PC-3 (cell line): Measurements from ENCODE around the gene HYAL4. TPM values are rescaled to one million over a fixed set of nuclear protein-coding genes. Genes with fewer than 3 reads are reported as not detected.

Source experiments
- ATAC-seq: fragments of 200-7000 bp; cut with Tn5 transposase; 2 replicates; pipeline ENCODE4 v1.9.1; 2020; ENCODE audit warnings: mild to moderate bottlenecking, moderate library complexity
- BruUV-seq: library from RNA; stranded (reverse); fragments of 400-500 nt; replicated peaks from 2 replicates; lab custom pipeline; 2021; lab: Mats Ljungman, UMichigan
- CTCF ChIA-PET: fragments of 300-600 bp; sonication (Branson Sonifier 250); formaldehyde crosslinking; loops from one replicate; lab custom pipeline; 2022; ENCODE audit warnings: antibody characterized with exemption; lab: Charles Lee
- POLR2A ChIA-PET: fragments of 300-600 bp; sonication (Branson Sonifier 250); formaldehyde crosslinking; loops from one replicate; lab custom pipeline; 2022; ENCODE audit warnings: antibody characterized with exemption; ENCODE audit not compliant: unreplicated experiment; lab: Charles Lee
- DNase-seq: peaks from one replicate; pipeline ENCODE4 v3.0.0-alpha.2; 2015
- H2AFZ ChIP-seq: fragments of 300-600 bp; sonication (generic); 2 replicates; pipeline ENCODE4 v1.6.0; 2016; ENCODE audit warnings: antibody characterized with exemption, low read length
- H3F3A ChIP-seq: fragments of 300-600 bp; sonication (generic); one replicate; pipeline ENCODE4 v1.6.0; 2017; ENCODE audit warnings: antibody characterized with exemption, low read length, control low read depth, mild to moderate bottlenecking; ENCODE audit not compliant: unreplicated experiment
- H3K27ac ChIP-seq: fragments of 300-600 bp; sonication (generic); 2 replicates; pipeline ENCODE4 v1.5.1; 2016; ENCODE audit warnings: mild to moderate bottlenecking, low read length
- H3K27me3 ChIP-seq: fragments of 300-600 bp; sonication (generic); 2 replicates; pipeline ENCODE4 v1.6.1; 2016; ENCODE audit warnings: low read length, mixed read lengths
- H3K36me3 ChIP-seq: fragments of 300-600 bp; sonication (generic); 2 replicates; pipeline ENCODE4 v1.6.1; 2016; ENCODE audit warnings: low read depth, mixed run types, low read length, mixed read lengths
- H3K4me1 ChIP-seq: fragments of 300-600 bp; sonication (generic); 2 replicates; pipeline ENCODE4 v1.5.1; 2016; ENCODE audit warnings: low read length; ENCODE audit not compliant: insufficient read depth
- H3K4me2 ChIP-seq: fragments of 300-600 bp; sonication (generic); 2 replicates; pipeline ENCODE4 v1.6.0; 2016; ENCODE audit warnings: low read length
- H3K4me3 ChIP-seq: fragments of 300-600 bp; sonication (generic); 2 replicates; pipeline ENCODE4 v1.5.1; 2016; ENCODE audit warnings: mild to moderate bottlenecking, low read length, mixed read lengths
- H3K79me2 ChIP-seq: fragments of 300-600 bp; sonication (generic); 2 replicates; pipeline ENCODE4 v1.6.1; 2017; ENCODE audit warnings: low read length, mixed read lengths
- H3K9ac ChIP-seq: fragments of 300-600 bp; sonication (generic); 2 replicates; pipeline ENCODE4 v1.6.0; 2016; ENCODE audit warnings: mild to moderate bottlenecking, low read length
- H3K9me2 ChIP-seq: fragments of 300-600 bp; sonication (generic); replicated peaks from 2 replicates; pipeline ENCODE4 v1.6.1; 2016; ENCODE audit warnings: mixed run types, low read length, mixed read lengths
- H3K9me3 ChIP-seq: fragments of 300-600 bp; sonication (generic); 2 replicates; pipeline ENCODE4 v1.6.1; 2016; ENCODE audit warnings: low read length, mixed read lengths
- H4K20me1 ChIP-seq: fragments of 300-600 bp; sonication (generic); 2 replicates; pipeline ENCODE4 v1.6.1; 2016; ENCODE audit warnings: low read length, mixed read lengths
- CTCF ChIP-seq: fragments of 300-600 bp; sonication (generic); conservative IDR thresholded peaks from 2 replicates; pipeline ENCODE4 v1.5.1; 2017; ENCODE audit warnings: antibody characterized with exemption, low read depth, mild to moderate bottlenecking, low read length
- EZH2 ChIP-seq: fragments of 300-600 bp; sonication (generic); IDR thresholded peaks from one replicate; pipeline ENCODE4 v1.6.1; 2017; ENCODE audit warnings: antibody characterized with exemption, mild to moderate bottlenecking, low read length; ENCODE audit not compliant: unreplicated experiment
- EZH2phosphoT487 ChIP-seq: fragments of 300-600 bp; sonication (generic); IDR thresholded peaks from 2 replicates; pipeline ENCODE4 v1.6.1; 2018; ENCODE audit warnings: mild to moderate bottlenecking, antibody characterized with exemption, low read length, borderline replicate concordance
- intact Hi-C: fragments of 100-400 bp; cut with micrococcal nuclease; formaldehyde crosslinking; loops from 2 replicates; pipeline ENCODE4 v1.9.0; 2023
- total RNA-seq: library from RNA; depleted of rRNA; stranded (reverse); fragments of >200 nt; gene quantifications from 2 replicates; pipeline ENCODE4 v1.2.3, GENCODE V29; 2014

Gene HYAL4
- total RNA-seq, 1 experiment from 2014 or later, result 0.26 TPM

- Histone ChIP-seq H3K27me3 (no peaks in the 10 kb centered on the region), H3K4me3 (no peak overlapping the region), H3F3A (no peaks in the 10 kb centered on the region), H3K9me3 (no peaks in the 10 kb centered on the region), H3K9me2 (no peaks in the 10 kb centered on the region), H3K27ac (no peak overlapping the region), H4K20me1 (no peaks in the 10 kb centered on the region), H3K4me2 (no peak overlapping the region), H3K36me3 (no peaks in the 10 kb centered on the region), H2AFZ (no peak overlapping the region), H3K79me2 (no peaks in the 10 kb centered on the region), H3K4me1 (peaks cover 12% of the 10 kb centered on the region; the same call in 1 of the 2 replicates), H3K9ac (no peak overlapping the region)
- CTCF ChIA-PET, result interaction anchor here (0.7 kb wide), 1 partner anchor 79 kb away, joined by 3 read pairs; no protein-coding TSS in a partner anchor
- POLR2A ChIA-PET, result no interaction called here
- ATAC-seq (no peak), DNase-seq (no peak)
- no TSS peak for BruUV-seq
- intact Hi-C loops, result no loop called here
- TF ChIP-seq EZH2phosphoT487 (no peak), CTCF (no peak), EZH2 (no peak)
Measured at GRCh38 chr7:123876557-123877256, 31.7 kb downstream of the HYAL4 start.

GRCh38 chr7:123879628-123880027 lies 34.7 kb downstream of the HYAL4 start:
- intact Hi-C loops, result no loop called here
- ATAC-seq, result no peak

More at GRCh38 chr7:123879628-123880027, 34.7 kb downstream of the HYAL4 start:
- CTCF ChIA-PET, result no interaction called here
- no peaks in the 10 kb centered on the region for H3K9me2 ChIP-seq
- no peaks in the 10 kb centered on the region for H3F3A ChIP-seq
- TF ChIP-seq CTCF (no peak), EZH2phosphoT487 (no peak), EZH2 (no peak)
- POLR2A ChIA-PET, result no interaction called here
- no peaks in the 10 kb centered on the region for H3K4me1 ChIP-seq
- H3K27ac ChIP-seq, result no peak overlapping the region
- H3K79me2 ChIP-seq, result no peaks in the 10 kb centered on the region
- no peak overlapping the region for H2AFZ ChIP-seq
- H3K9ac ChIP-seq, result no peak overlapping the region
- H3K27me3 ChIP-seq, result no peaks in the 10 kb centered on the region
- BruUV-seq, result no TSS peak
- no peak overlapping the region for H3K4me2 ChIP-seq
- H3K4me3 ChIP-seq, result no peak overlapping the region
- no peaks in the 10 kb centered on the region for H4K20me1 ChIP-seq
- no peaks in the 10 kb centered on the region for H3K36me3 ChIP-seq
- H3K9me3 ChIP-seq, result no peaks in the 10 kb centered on the region
- DNase-seq, result no peak
